Measurements from ENCODE around the gene KRT74.

Gene KRT74

DNA sequence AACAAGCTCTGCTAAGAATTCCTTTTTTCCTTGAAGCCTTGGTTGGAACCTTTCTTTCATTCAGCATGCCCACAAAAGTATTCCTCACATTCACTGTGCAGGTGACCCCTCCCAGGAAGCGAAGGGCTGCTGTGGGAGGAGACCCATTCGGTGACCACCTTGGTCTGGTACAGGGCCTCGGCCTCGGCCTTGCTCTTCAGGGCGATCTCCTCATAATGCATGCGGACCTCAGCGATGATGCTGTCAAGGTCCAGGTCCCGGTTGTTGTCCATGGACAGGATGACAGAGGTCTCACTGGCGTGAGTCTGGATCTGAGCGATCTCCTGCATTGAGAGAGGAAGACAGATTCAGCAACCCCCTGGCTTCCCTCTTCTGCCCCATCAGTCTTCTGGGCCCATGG lies 3.1 kb downstream of the KRT74 start:
- Histone ChIP-seq H3K27ac (ENCODE audit: low read depth, low read length) (no peak overlapping the region), H3K9me3 (ENCODE audit: insufficient read depth, low read depth, low read length) (no peaks in the 10 kb centered on the region), H3K9ac (ENCODE audit: low read depth, low read length) (no peak overlapping the region), H3K36me3 (ENCODE audit: insufficient read depth, low read length) (no peaks in the 10 kb centered on the region), H3K4me1 (ENCODE audit: insufficient read depth, low read length) (no peaks in the 10 kb centered on the region), H3K27me3 (ENCODE audit: insufficient read depth, low read length) (no peaks in the 10 kb centered on the region), H3K4me3 (ENCODE audit: low read length) (no peak overlapping the region)
- 94% methylated on average over 10 of the region's 10 CpGs for WGBS

DNA sequence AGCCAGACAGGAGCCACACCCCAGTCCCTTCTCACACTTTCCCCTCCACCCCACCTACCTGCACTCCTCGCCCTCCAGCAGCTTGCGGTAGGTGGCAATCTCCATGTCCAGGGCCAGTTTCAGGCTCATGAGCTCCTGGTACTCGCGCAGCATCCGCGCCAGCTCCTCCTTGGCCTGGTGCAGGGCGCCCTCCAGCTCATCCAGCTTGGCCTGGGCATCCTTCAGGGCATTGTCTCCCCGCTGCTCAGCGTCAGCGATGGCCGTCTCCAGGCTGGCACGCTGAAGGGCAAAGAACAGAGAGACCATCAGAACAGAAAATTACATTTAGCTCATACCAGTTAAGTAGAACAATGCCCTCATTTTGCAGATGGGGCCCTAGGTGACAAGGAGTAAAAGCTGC lies 5.5 kb downstream of the KRT74 start:
- Histone ChIP-seq H3K4me3 (ENCODE audit: low read length) (no peak overlapping the region), H3K9me3 (ENCODE audit: insufficient read depth, low read depth, low read length) (no peaks in the 10 kb centered on the region), H3K27ac (ENCODE audit: low read depth, low read length) (no peak overlapping the region), H3K4me1 (ENCODE audit: insufficient read depth, low read length) (no peaks in the 10 kb centered on the region), H3K36me3 (ENCODE audit: insufficient read depth, low read length) (no peaks in the 10 kb centered on the region), H3K9ac (ENCODE audit: low read depth, low read length) (no peak overlapping the region), H3K27me3 (ENCODE audit: insufficient read depth, low read length) (no peaks in the 10 kb centered on the region)
- 95% methylated on average over 12 of the region's 12 CpGs for WGBS

DNA sequence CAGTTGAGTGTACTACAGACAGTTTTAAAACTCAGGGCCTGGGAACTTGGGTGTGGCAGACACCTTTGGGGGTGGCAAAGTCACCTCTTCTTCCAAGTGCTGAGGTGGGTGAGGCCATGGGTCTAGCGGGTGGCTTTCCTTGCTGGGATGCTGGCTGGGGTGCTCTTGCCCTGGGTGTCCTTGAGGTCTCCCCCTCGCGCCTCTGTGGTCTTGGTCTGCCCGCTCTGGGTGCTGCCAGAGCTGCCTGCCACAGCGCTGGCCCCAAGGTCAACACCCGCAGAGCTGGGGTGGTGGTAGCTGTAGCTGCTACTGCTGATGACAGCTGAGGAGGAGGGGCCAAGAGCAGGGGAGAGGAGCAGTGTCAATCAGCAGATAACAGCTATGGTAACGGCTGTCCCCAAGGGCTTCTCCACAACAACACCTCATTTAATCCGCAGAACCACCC lies 6.8 kb downstream of the KRT74 start:
- H3K9me3 ChIP-seq (ENCODE audit: insufficient read depth, low read depth, low read length) = no peaks in the 10 kb centered on the region
- no peak overlapping the region for H3K9ac ChIP-seq (ENCODE audit: low read depth, low read length)
- no peak overlapping the region for H3K4me3 ChIP-seq (ENCODE audit: low read length)
- H3K27me3 ChIP-seq (ENCODE audit: insufficient read depth, low read length) = no peaks in the 10 kb centered on the region
- H3K4me1 ChIP-seq (ENCODE audit: insufficient read depth, low read length) = no peaks in the 10 kb centered on the region
- H3K36me3 ChIP-seq (ENCODE audit: insufficient read depth, low read length) = no peaks in the 10 kb centered on the region
- 80% methylated on average over 8 of the region's 8 CpGs for WGBS
- no peak overlapping the region for H3K27ac ChIP-seq (ENCODE audit: low read depth, low read length)

DNA sequence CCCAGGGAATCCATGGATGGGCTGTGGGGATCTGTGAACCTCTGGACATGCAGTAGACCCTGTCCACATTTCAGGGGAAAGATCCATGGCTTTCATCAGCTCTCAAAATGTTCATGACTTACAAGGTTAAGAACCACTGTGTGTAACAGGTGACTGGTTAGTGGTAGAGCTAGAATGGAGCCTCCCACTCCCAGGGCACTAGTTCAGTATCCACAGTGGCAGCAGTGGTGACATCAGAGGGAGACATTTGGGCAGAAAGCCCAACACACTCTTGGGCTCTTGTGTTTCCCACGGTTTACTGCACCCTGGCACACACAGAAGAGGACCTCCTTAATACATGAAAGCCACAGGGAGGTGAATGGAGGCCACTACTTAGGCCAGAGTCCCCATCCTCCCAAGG lies 9.1 kb downstream of the KRT74 start:
- 82% methylated on average over 1 of the region's 1 CpG for WGBS
- Histone ChIP-seq H3K4me3 (ENCODE audit: low read length) (no peak overlapping the region), H3K27me3 (ENCODE audit: insufficient read depth, low read length) (no peaks in the 10 kb centered on the region), H3K9me3 (ENCODE audit: insufficient read depth, low read depth, low read length) (no peaks in the 10 kb centered on the region), H3K36me3 (ENCODE audit: insufficient read depth, low read length) (no peaks in the 10 kb centered on the region), H3K4me1 (ENCODE audit: insufficient read depth, low read length) (no peaks in the 10 kb centered on the region), H3K9ac (ENCODE audit: low read depth, low read length) (no peak overlapping the region), H3K27ac (ENCODE audit: low read depth, low read length) (no peak overlapping the region)

DNA sequence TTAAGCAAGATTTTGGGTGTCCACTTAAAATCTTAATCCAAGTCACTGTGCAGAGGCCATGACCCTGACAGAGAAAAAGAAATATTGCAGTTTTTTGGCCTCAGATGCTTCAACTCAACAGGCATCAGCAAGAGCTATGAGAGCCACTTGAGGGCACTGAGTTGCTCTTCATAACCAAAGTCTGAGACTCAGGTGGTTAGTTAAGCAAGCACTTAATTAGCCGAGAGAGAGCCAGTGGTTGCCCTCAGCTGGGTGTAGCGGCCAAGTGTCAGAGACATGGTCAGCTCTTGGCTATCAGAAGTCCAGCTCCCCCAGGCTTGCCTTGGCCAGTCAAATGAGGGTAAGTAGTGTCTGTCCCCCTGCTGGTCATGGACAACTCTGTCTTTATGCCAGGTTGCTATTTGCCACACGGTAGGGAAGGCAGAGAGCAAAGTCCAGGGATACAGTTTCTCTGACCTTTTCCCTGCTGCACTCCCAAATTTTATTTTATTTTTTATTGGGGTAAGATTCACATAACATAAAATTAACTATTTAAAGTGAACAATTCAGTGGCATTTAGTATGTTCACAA lies 11.7 kb downstream of the KRT74 start:
- Histone ChIP-seq H3K4me1 (ENCODE audit: insufficient read depth, low read length) (no peaks in the 10 kb centered on the region), H3K4me3 (ENCODE audit: low read length) (no peak overlapping the region), H3K27me3 (ENCODE audit: insufficient read depth, low read length) (no peaks in the 10 kb centered on the region), H3K9me3 (ENCODE audit: insufficient read depth, low read depth, low read length) (no peaks in the 10 kb centered on the region), H3K27ac (ENCODE audit: low read depth, low read length) (no peak overlapping the region), H3K36me3 (ENCODE audit: insufficient read depth, low read length) (no peaks in the 10 kb centered on the region), H3K9ac (ENCODE audit: low read depth, low read length) (no peak overlapping the region)
- WGBS = 77% methylated on average over 3 of the region's 3 CpGs

DNA sequence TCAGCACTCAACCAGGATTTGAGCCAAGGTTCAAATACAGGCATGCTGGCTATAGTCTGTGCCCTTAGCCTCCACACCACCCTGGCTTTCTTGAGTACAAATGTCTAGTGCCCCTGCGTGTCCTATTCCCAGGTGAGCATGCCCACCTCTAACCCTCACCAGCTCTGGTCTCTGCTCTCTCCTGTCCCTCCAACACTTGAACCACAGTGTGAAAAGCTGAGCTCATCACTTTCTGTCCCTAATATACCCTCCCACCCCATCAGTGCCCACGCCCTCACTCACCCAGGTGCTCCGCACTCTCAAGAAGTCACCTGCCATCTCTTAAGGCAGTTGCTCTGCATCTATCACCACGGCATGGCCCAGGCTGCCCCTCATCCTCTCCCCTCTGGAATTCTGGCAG lies 13.7 kb downstream of the KRT74 start:
- H3K9ac ChIP-seq (ENCODE audit: low read depth, low read length) = no peak overlapping the region
- WGBS = 91% methylated on average over 4 of the region's 4 CpGs
- no peaks in the 10 kb centered on the region for H3K27me3 ChIP-seq (ENCODE audit: insufficient read depth, low read length)
- H3K9me3 ChIP-seq (ENCODE audit: insufficient read depth, low read depth, low read length) = no peaks in the 10 kb centered on the region
- no peaks in the 10 kb centered on the region for H3K36me3 ChIP-seq (ENCODE audit: insufficient read depth, low read length)
- no peak overlapping the region for H3K4me3 ChIP-seq (ENCODE audit: low read length)
- no peak overlapping the region for H3K27ac ChIP-seq (ENCODE audit: low read depth, low read length)
- H3K4me1 ChIP-seq (ENCODE audit: insufficient read depth, low read length) = no peaks in the 10 kb centered on the region

DNA sequence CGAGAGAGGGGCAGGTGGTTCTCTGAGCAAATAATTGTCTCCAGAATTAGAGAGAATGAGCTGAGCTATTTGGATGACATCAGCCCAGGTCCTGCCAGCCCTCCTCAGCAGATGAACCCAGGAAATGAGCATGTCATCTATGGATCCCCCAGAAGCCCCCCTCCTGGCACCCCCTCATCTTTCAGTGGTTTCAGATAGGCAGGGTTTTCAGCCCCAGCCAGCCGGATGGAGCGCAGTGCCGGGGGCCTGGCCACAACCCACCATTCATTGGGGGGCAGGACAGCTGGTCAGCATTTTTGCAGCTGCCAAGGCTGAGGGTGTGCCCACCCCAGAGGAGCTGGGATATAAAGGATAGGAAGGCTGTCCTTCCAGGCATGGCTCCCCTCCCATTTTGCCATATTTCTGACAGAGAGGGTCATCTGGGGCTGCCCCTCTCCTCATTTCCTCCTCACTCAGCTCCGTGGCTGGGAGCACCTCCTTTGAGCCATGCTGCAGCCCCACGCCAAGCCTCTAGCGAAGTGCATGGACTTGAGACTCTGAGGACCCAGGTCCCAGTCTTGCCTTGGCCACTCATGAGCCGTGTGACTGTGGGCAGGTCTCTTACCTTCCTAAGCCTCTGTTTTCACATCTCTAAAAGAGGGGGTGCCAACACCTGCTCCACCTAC lies 14.7 kb downstream of the KRT74 start:
- 91% methylated on average over 8 of the region's 8 CpGs for WGBS

DNA sequence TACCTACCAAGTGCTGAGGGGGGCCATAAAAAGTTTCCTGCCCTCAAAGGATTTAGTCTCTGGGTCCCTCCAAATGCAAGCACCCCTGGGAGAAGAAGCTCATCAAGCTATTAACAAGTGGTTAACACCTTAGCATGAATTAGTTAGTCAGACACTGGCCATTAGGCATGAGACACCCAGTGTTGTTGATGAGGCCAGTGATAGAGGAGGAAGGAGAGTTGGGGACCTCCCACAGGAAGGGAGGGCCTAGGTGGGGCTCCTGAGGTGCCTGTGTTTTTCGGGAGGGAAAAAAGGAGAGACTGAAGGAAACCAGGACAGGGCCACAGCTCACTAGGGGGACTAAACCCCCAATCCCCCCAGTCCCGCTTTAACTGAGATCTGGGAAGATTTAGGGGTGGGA lies 16.2 kb downstream of the KRT74 start:
- no peaks in the 10 kb centered on the region for H3K27me3 ChIP-seq (ENCODE audit: insufficient read depth, low read length)
- H3K36me3 ChIP-seq (ENCODE audit: insufficient read depth, low read length) = no peaks in the 10 kb centered on the region
- no peaks in the 10 kb centered on the region for H3K9me3 ChIP-seq (ENCODE audit: insufficient read depth, low read depth, low read length)
- no peak overlapping the region for H3K27ac ChIP-seq (ENCODE audit: low read depth, low read length)
- no peak overlapping the region for H3K4me3 ChIP-seq (ENCODE audit: low read length)
- H3K9ac ChIP-seq (ENCODE audit: low read depth, low read length) = no peak overlapping the region
- no peaks in the 10 kb centered on the region for H3K4me1 ChIP-seq (ENCODE audit: insufficient read depth, low read length)
- WGBS = 83% methylated on average over 2 of the region's 2 CpGs

More for the DNA sequence above, 14.7 kb downstream of the KRT74 start:
- Histone ChIP-seq H3K4me3 (ENCODE audit: low read length) (no peak overlapping the region), H3K9ac (ENCODE audit: low read depth, low read length) (no peak overlapping the region), H3K4me1 (ENCODE audit: insufficient read depth, low read length) (no peaks in the 10 kb centered on the region), H3K27ac (ENCODE audit: low read depth, low read length) (no peak overlapping the region), H3K27me3 (ENCODE audit: insufficient read depth, low read length) (no peaks in the 10 kb centered on the region), H3K36me3 (ENCODE audit: insufficient read depth, low read length) (no peaks in the 10 kb centered on the region), H3K9me3 (ENCODE audit: insufficient read depth, low read depth, low read length) (no peaks in the 10 kb centered on the region)

DNA sequence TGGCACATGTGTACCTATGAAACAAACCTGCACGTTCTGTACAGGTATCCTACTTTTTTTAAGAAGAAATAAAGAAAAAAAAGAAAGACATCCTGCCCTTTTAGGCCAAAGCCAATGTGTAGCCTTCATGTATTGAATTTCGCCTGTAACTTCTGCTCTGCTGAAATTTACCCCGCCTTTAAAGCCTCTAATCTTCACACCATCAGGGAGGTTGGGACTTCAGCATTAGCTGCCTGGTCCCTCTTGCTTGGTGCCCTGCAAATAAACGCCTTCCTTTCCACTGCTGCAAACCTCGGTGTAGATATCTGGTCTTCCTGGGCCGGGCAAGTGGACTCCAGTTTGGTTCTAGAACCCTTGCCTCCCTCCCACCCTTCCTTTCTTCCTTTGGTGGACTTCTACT lies 18.1 kb downstream of the KRT74 start:
- WGBS = 85% methylated on average over 6 of the region's 6 CpGs
- Histone ChIP-seq H3K4me1 (ENCODE audit: insufficient read depth, low read length) (no peaks in the 10 kb centered on the region), H3K36me3 (ENCODE audit: insufficient read depth, low read length) (no peaks in the 10 kb centered on the region), H3K9ac (ENCODE audit: low read depth, low read length) (no peak overlapping the region), H3K4me3 (ENCODE audit: low read length) (no peak overlapping the region), H3K27me3 (ENCODE audit: insufficient read depth, low read length) (no peaks in the 10 kb centered on the region), H3K9me3 (ENCODE audit: insufficient read depth, low read depth, low read length) (no peaks in the 10 kb centered on the region), H3K27ac (ENCODE audit: low read depth, low read length) (no peak overlapping the region)

DNA sequence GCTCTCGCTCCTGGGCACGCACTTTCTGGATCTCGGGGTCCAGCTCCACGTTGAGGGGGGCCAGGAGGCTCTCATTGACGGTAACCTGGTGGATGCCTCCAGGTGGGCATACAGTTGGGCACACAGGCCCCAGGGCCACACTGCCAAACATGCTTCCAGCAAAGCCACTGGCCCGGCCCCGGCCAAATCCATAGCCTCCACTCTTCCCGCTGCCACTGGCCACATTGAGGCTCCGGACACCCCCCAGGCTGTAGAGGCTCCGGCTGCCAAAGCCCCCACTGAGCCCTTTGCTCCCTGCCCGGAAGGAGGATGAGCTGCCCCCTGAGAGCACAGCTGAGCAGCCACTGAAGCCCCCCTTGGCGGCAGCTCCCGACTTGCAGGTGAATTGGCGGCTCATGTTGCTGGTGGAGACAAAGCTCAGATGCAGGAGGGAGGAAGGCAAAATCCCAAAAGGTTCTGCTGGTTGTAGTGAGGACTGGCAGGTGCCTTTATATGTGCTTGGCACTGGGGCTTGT lies 20.9 kb downstream of the KRT74 start, which contains the start of gene KRT71:
Gene KRT71 (minus strand): TSS at position 465 of the 515 bp plus-strand sequence. CDS start 68 bp downstream, at position 397.
- no peaks in the 10 kb centered on the region for H3K36me3 ChIP-seq (ENCODE audit: insufficient read depth, low read length)
- H3K4me1 ChIP-seq (ENCODE audit: insufficient read depth, low read length) = no peaks in the 10 kb centered on the region
- H3K9ac ChIP-seq (ENCODE audit: low read depth, low read length) = no peak within 1 kb of the TSS
- WGBS = 95% methylated on average over 14 of the region's 14 CpGs
- H3K9me3 ChIP-seq (ENCODE audit: insufficient read depth, low read depth, low read length) = no peaks in the 10 kb centered on the region
- H3K4me3 ChIP-seq (ENCODE audit: low read length) = no peak within 1 kb of the TSS
- H3K27ac ChIP-seq (ENCODE audit: low read depth, low read length) = no peak within 1 kb of the TSS
- H3K27me3 ChIP-seq (ENCODE audit: insufficient read depth, low read length) = no peaks in the 10 kb centered on the region

DNA sequence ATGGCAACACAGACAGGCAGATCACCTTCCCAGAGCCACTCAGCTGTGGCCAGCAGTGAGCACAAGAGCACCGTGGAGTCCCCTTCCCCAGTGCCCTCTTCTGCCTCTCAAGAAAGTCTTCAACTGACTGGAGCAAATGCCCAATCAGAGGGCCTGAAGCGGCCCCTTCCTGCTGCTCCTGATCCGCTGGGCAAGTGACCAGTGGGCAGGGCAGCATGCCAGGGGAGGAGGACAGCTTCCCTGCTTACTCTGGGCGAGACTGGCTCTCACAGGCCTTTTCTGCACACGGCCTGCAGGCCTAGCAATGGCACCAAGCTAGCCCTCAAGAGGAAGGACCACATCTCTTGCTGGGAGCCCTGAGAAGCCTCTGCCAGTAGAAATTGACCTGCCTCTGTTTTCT lies 21.6 kb downstream of the KRT74 start:
- 88% methylated on average over 5 of the region's 5 CpGs for WGBS
- Histone ChIP-seq H3K4me3 (ENCODE audit: low read length) (no peak overlapping the region), H3K9me3 (ENCODE audit: insufficient read depth, low read depth, low read length) (no peaks in the 10 kb centered on the region), H3K9ac (ENCODE audit: low read depth, low read length) (no peak overlapping the region), H3K36me3 (ENCODE audit: insufficient read depth, low read length) (no peaks in the 10 kb centered on the region), H3K27ac (ENCODE audit: low read depth, low read length) (no peak overlapping the region), H3K4me1 (ENCODE audit: insufficient read depth, low read length) (no peaks in the 10 kb centered on the region), H3K27me3 (ENCODE audit: insufficient read depth, low read length) (no peaks in the 10 kb centered on the region)
